Testis (tissue), 3 donors: ENCODE data around the gene PRKCA. TPM values are rescaled to one million over a fixed set of nuclear protein-coding genes. Genes with fewer than 3 reads are reported as not detected.
"Not testable (repeated sequence)": the region's sequence is repeated elsewhere in the genome, so short reads cannot be mapped to it uniquely, and the experiment has no call there.

Source experiments
- DNase-seq: peaks from one replicate; pipeline ENCODE4 v3.0.0-alpha.2; 2019
- H3K27ac ChIP-seq, 2 donors: fragments of 200-600 bp; sonication (generic); one replicate each; pipeline ENCODE4 v1.5.1; 2019
- H3K27me3 ChIP-seq: fragments of 200-600 bp; sonication (generic); one replicate; pipeline ENCODE4 v1.5.1; 2019
- H3K36me3 ChIP-seq: fragments of 200-600 bp; sonication (generic); one replicate; pipeline ENCODE4 v1.5.1; 2017; ENCODE audit warnings: low read depth; ENCODE audit errors: missing control alignments
- H3K4me1 ChIP-seq: fragments of 200-600 bp; sonication (generic); one replicate; pipeline ENCODE4 v1.5.1; 2019
- H3K4me3 ChIP-seq, 2 donors: fragments of 200-600 bp; sonication (generic); one replicate each; pipeline ENCODE4 v1.5.1; 2017 to 2019
- H3K9me3 ChIP-seq: fragments of 200-600 bp; sonication (generic); one replicate; pipeline ENCODE4 v1.5.1; 2017
- POLR2A ChIP-seq: fragments of 450-650 bp; IDR thresholded peaks from one replicate; pipeline ENCODE4 v1.6.1; 2017; ENCODE audit warnings: antibody characterized with exemption, mild to moderate bottlenecking, moderate library complexity
- WGBS, 2 donors: methylation state at CpG; one replicate each; pipeline ENCODE4 v1.1.5; 2018; 5-methylcytosine and 5-hydroxymethylcytosine counted together
- intact Hi-C: fragments of 100-400 bp; cut with DNase I; formaldehyde crosslinking; loops from one replicate; pipeline ENCODE4 v1.15.1; 2023; ENCODE audit warnings: low total_unique reads
- polyA plus RNA-seq: library from polyadenylated mRNA; stranded (reverse); fragments of 350-450 nt; fragmentation: Illumina TruSeq; extraction: RNeasy Lipid Tissue Mini Kit (QIAGEN cat#74804); gene quantifications from one replicate; pipeline ENCODE4 v1.2.3, GENCODE V29; 2014; ENCODE audit warnings: low read depth, low replicate concordance; ENCODE audit not compliant: insufficient read depth
- total RNA-seq, 2 donors: library from RNA; depleted of rRNA; stranded (reverse); fragments of >200 nt; gene quantifications; one replicate each; pipeline ENCODE4 v1.2.3, GENCODE V29; 2016
- TF ChIP-seq, protein P1 (sequence below), 3 experiments: fragments of 450-650 bp in 2 of 3; fragments of 200-600 bp in 1 of 3; sonication (generic) in 1 of 3; IDR thresholded peaks; one replicate each; pipeline ENCODE4 v1.5.1; 2016 to 2019; ENCODE audit warnings: antibody characterized with exemption in 3 of 3, mild to moderate bottlenecking in 2 of 3, moderate library complexity in 1 of 3

The PRKCA gene
- total and polyA plus RNA-seq, 3 donors from 2014 or later, result 6.8 to 22.9 (median 15.4) TPM

DNA sequence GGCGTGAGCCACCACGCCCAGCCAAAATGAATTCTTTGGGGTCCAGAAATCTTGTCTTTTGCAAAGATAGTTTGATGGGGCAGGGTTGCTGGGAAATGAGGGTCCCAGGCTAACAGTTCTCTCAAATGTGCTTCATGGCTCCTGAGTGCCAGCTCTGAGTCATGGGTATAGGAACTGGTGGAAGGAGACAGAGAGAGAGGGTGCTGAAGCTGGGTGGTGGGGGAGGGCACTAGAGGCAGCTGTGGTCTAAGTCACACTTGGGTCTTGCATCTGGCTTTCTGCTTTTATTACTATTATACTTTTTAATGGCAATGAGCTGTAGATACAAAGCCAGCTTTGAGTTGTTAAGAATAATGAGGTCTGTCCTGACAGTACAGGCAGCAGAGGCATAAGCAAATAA is 54.6 kb downstream of the PRKCA start:
- H3K27me3 ChIP-seq, result no peaks in the 10 kb centered on the region
- H3K36me3 ChIP-seq, result no peaks in the 10 kb centered on the region
- WGBS, 2 donors, result 89 to 97% methylated on average over 2 of the region's 2 CpGs
- TF ChIP-seq, protein P1, sequence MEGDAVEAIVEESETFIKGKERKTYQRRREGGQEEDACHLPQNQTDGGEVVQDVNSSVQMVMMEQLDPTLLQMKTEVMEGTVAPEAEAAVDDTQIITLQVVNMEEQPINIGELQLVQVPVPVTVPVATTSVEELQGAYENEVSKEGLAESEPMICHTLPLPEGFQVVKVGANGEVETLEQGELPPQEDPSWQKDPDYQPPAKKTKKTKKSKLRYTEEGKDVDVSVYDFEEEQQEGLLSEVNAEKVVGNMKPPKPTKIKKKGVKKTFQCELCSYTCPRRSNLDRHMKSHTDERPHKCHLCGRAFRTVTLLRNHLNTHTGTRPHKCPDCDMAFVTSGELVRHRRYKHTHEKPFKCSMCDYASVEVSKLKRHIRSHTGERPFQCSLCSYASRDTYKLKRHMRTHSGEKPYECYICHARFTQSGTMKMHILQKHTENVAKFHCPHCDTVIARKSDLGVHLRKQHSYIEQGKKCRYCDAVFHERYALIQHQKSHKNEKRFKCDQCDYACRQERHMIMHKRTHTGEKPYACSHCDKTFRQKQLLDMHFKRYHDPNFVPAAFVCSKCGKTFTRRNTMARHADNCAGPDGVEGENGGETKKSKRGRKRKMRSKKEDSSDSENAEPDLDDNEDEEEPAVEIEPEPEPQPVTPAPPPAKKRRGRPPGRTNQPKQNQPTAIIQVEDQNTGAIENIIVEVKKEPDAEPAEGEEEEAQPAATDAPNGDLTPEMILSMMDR (IDR thresholded peaks at IDR 0.05), result no peak
- TF ChIP-seq POLR2A, result no peak
- no peaks in the 10 kb centered on the region for H3K9me3 ChIP-seq
- H3K4me1 ChIP-seq, result peaks cover 4% of the 10 kb centered on the region
- H3K4me3 ChIP-seq, result no peak overlapping the region
- intact Hi-C loops, result no loop called here
- no peak for DNase-seq
- no peak overlapping the region for H3K27ac ChIP-seq

DNA sequence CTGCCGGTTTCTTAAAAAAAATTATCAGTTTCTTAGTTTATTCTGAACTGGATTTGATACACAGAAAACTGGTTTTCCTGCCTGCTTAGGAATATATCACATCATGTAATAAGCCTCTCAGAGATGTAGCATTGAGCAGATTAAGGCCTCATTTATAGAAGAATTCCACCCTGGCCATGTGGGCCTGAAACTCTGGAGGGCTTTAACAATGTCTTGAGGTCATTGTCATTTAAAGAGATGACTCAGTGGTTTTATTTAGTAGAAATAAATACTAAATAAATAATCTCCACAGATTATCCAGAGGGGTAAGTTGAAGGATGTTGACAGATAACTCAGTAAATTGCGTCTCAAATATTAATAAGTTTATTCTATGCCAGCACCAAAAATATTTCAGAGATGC is 56.9 kb downstream of the PRKCA start:
- no peaks in the 10 kb centered on the region for H3K27me3 ChIP-seq
- intact Hi-C loops, result no loop called here
- H3K27ac ChIP-seq, result no peak overlapping the region
- H3K9me3 ChIP-seq, result no peaks in the 10 kb centered on the region
- TF ChIP-seq, protein P1 (IDR thresholded peaks at IDR 0.05), result no peak
- TF ChIP-seq POLR2A, result no peak
- 82% methylated on average over 2 of the region's 2 CpGs for WGBS, 2 donors
- H3K4me3 ChIP-seq, result no peak overlapping the region
- no peak for DNase-seq
- peaks cover 4% of the 10 kb centered on the region for H3K4me1 ChIP-seq
- H3K36me3 ChIP-seq, result no peaks in the 10 kb centered on the region

DNA sequence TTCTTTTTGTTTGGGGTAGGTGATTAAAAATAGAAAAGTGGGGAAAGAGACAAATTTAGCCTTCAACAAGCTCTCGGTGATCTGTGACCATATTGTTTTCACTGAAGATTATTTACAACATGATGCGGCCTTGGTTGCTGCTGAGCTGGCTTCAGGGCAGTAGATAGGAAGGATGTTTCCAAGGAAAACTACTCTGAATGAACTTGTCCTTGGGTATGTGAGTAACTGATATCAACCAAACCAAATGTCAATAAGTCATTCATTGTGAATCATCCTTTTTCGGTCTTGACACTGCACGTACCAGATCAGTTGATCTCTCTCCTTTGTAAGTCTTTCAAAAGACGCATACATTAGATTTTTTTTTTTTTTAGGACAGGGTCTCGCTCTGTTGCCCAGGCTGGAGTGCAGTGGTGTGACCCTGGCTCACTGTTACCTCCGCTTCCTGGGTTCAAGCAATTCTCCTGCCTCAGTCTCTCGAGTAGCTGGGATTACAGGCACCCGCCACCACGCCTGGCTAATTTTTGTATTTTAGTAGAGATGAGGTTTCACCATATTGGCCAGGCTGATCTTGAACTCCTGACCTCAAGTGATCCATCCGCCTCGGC is 58.6 kb downstream of the PRKCA start:
- WGBS, 2 donors, result 72 to 76% methylated on average over 12 of the region's 12 CpGs
- H3K27ac ChIP-seq, DNase-seq, H3K27me3 ChIP-seq, H3K4me1 ChIP-seq, H3K9me3 ChIP-seq, H3K4me3 ChIP-seq, intact Hi-C loops, H3K36me3 ChIP-seq: not testable (repeated sequence)

DNA sequence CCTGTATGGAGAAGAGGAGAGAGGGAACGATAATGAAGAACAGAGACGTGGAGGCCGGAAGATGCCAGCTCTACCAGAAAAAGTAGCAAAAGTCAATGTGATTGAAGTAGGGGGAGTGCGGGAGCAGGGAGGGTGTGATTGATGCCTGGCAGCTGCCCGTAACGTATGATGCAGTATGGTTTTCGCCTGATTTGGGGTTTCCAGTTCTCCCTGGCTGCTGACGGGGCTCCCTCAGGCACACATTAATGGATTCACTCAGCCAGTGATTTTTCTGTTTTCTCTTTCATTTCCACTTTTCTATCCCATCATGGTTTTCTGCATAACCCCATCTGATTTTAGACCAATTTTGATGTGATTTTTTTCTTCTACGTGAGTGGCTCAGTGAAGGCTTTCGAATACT is 62.1 kb downstream of the PRKCA start:
- Histone ChIP-seq H3K27me3 (no peaks in the 10 kb centered on the region), H3K27ac (no peak overlapping the region), H3K36me3 (no peaks in the 10 kb centered on the region), H3K9me3 (no peaks in the 10 kb centered on the region), H3K4me1 (peaks cover 4% of the 10 kb centered on the region), H3K4me3 (no peak overlapping the region)
- 89 to 96% methylated on average over 10 of the region's 10 CpGs for WGBS, 2 donors
- intact Hi-C loops, result no loop called here
- no peak for DNase-seq
- TF ChIP-seq, protein P1 (IDR thresholded peaks at IDR 0.05), result no peak
- no peak for TF ChIP-seq POLR2A

DNA sequence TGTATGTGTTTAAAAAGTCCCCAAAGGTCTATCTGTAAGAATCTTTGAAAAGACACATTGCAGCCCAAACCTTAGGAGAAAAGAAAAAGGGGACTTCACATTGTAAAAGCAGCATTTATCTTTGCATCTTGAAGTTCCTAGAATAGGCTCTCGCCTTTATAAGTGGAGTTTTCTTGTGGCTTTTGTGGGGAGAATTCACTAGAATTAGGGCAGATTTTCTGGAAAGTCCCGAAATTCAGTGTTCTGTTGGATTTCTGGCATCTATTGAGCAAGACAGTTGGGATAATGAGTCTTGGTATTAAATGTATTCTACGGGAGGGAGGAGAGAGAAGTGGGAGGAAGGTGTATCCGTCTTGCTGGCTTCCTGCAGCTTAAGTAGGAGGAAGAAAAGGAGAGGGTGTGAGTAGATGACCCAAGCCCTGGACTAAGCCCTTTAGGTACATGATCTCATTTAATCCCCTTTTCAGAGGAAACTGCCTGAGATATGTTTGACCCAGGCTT is 62.6 kb downstream of the PRKCA start:
- H3K4me1 ChIP-seq, result peaks cover 4% of the 10 kb centered on the region
- no peak overlapping the region for H3K4me3 ChIP-seq
- H3K27ac ChIP-seq, result no peak overlapping the region
- TF ChIP-seq POLR2A, result no peak
- TF ChIP-seq, protein P1 (IDR thresholded peaks at IDR 0.05), result no peak
- H3K27me3 ChIP-seq, result no peaks in the 10 kb centered on the region
- H3K9me3 ChIP-seq, result no peaks in the 10 kb centered on the region
- intact Hi-C loops, result no loop called here
- no peak for DNase-seq
- 43 to 62% methylated on average over 4 of the region's 4 CpGs for WGBS, 2 donors
- no peaks in the 10 kb centered on the region for H3K36me3 ChIP-seq
